SK-N-SH (cell line): Measurements from ENCODE around the gene AP3S2. TPM values are rescaled to one million over a fixed set of nuclear protein-coding genes. Genes with fewer than 3 reads are reported as not detected.

ENCODE experiments used
- CTCF ChIA-PET: fragments of 300-600, 350-600 bp; formaldehyde crosslinking; extraction: SDS; loops from one replicate; lab custom pipeline; 2021; lab: Yijun Ruan, JAX
- POLR2A ChIA-PET: fragments of 350-600 bp; sonication (Branson Sonifier 250); formaldehyde crosslinking; extraction: SDS; loops from one replicate; lab custom pipeline; 2020; ENCODE audit warnings: antibody characterized with exemption, inconsistent platforms; lab: Yijun Ruan, JAX
- DNase-seq: peaks from one replicate; pipeline ENCODE4 v3.0.0; 2012
- H2AFZ ChIP-seq: fragments of 200-600 bp; sonication (generic); 2 replicates; pipeline ENCODE4 v1.8.1; 2016; ENCODE audit warnings: antibody characterized with exemption, mild to moderate bottlenecking, low read depth
- H3F3A ChIP-seq: fragments of 200-600 bp; sonication (generic); replicated peaks from 2 replicates; pipeline ENCODE3; 2016; ENCODE audit warnings: antibody characterized with exemption, mild to moderate bottlenecking; ENCODE audit not compliant: insufficient read depth
- H3K27ac ChIP-seq, 2 experiments: fragments of 200-500 bp in 1 of 2; fragments of 200-600 bp in 1 of 2; sonication (Bioruptor generic) in 1 of 2; sonication (generic), shearing (Covaris generic) in 1 of 2; 2 replicates each; pipeline versions ENCODE4 v1.5.1 to v1.6.1; 2014 to 2016; ENCODE audit warnings: low read depth in 2 of 2, inconsistent platforms in 1 of 2, low read length in 1 of 2, mild to moderate bottlenecking in 1 of 2, mixed read lengths in 1 of 2
- H3K27me3 ChIP-seq: fragments of 200-600 bp; sonication (generic), shearing (Covaris generic); 2 replicates; pipeline ENCODE4 v1.6.1; 2016; ENCODE audit warnings: mixed run types; ENCODE audit not compliant: insufficient read depth
- H3K36me3 ChIP-seq, 2 experiments: fragments of 200-500 bp in 1 of 2; fragments of 200-600 bp in 1 of 2; sonication (Bioruptor generic) in 1 of 2; sonication (generic) in 1 of 2; replicated peaks in 1 of 2; 2 replicates each; pipeline versions ENCODE3 to v1.5.1; 2014 to 2016; ENCODE audit warnings: low read length in 1 of 2, mild to moderate bottlenecking in 1 of 2; ENCODE audit not compliant: insufficient read depth in 2 of 2, control insufficient read depth in 1 of 2
- H3K4me1 ChIP-seq, 2 experiments: fragments of 200-500 bp in 1 of 2; fragments of 200-600 bp in 1 of 2; sonication (Bioruptor generic) in 1 of 2; sonication (generic), shearing (Covaris generic) in 1 of 2; 2 replicates each; pipeline versions ENCODE4 v1.5.1 to v1.6.1; 2014 to 2016; ENCODE audit warnings: low read depth in 1 of 2, low read length in 1 of 2, mixed run types in 1 of 2; ENCODE audit not compliant: insufficient read depth in 2 of 2, control insufficient read depth in 1 of 2
- H3K4me2 ChIP-seq: fragments of 200-600 bp; sonication (generic), shearing (Covaris generic); 2 replicates; pipeline ENCODE4 v1.6.1; 2017; ENCODE audit warnings: mixed run types
- H3K4me3 ChIP-seq, 2 experiments: fragments of 200-500 bp in 1 of 2; fragments of 200-600 bp in 1 of 2; sonication (Bioruptor generic) in 1 of 2; sonication (generic), shearing (Covaris generic) in 1 of 2; 2 replicates each; pipeline versions ENCODE4 v1.5.1 to v1.8.1; 2014 to 2016; ENCODE audit warnings: low read depth in 2 of 2, inconsistent platforms in 1 of 2, low read length in 1 of 2, mild to moderate bottlenecking in 1 of 2, mixed read lengths in 1 of 2, moderate library complexity in 1 of 2
- H3K79me2 ChIP-seq: fragments of 200-600 bp; sonication (generic); 2 replicates; pipeline ENCODE4 v1.8.1; 2017; ENCODE audit warnings: mild to moderate bottlenecking; ENCODE audit not compliant: insufficient read depth
- H3K9ac ChIP-seq: fragments of 200-600 bp; sonication (generic); 2 replicates; pipeline ENCODE4 v1.6.1; 2017; ENCODE audit warnings: mixed run types
- H3K9me2 ChIP-seq: fragments of 200-600 bp; sonication (generic); 2 replicates; pipeline ENCODE4 v1.6.1; 2017; ENCODE audit warnings: mixed run types
- H3K9me3 ChIP-seq: fragments of 200-600 bp; sonication (generic); 2 replicates; pipeline ENCODE4 v1.6.1; 2017; ENCODE audit warnings: mixed run types, mild to moderate bottlenecking, moderate library complexity
- H4K20me1 ChIP-seq: fragments of 200-600 bp; sonication (generic); 2 replicates; pipeline ENCODE4 v1.6.1; 2017; ENCODE audit warnings: mild to moderate bottlenecking, mixed run types; ENCODE audit not compliant: insufficient read depth
- CTCF ChIP-seq: fragments of 200-600 bp; sonication (generic); IDR thresholded peaks from 2 replicates; pipeline ENCODE4 v1.6.1; 2017; ENCODE audit warnings: antibody characterized with exemption, mild to moderate bottlenecking, moderate library complexity
- EP300 ChIP-seq, 2 experiments: IDR thresholded peaks; 2 replicates each; pipeline versions ENCODE4 v1.4.0 to v1.6.1; 2012; ENCODE audit warnings: borderline replicate concordance in 1 of 2, low read depth in 1 of 2, low read length in 1 of 2
- EZH2phosphoT487 ChIP-seq: fragments of 200-600 bp; sonication (generic); IDR thresholded peaks from 2 replicates; pipeline ENCODE4 v1.6.1; 2017; ENCODE audit warnings: low read depth, mixed run types, mild to moderate bottlenecking, antibody characterized with exemption, moderate library complexity, borderline replicate concordance
- FOSL2 ChIP-seq: IDR thresholded peaks from 2 replicates; pipeline ENCODE4 v1.4.0; 2012; ENCODE audit warnings: low read depth, mild to moderate bottlenecking, moderate library complexity, borderline replicate concordance
- FOXM1 ChIP-seq: IDR thresholded peaks from 2 replicates; pipeline ENCODE4 v1.4.0; 2012; ENCODE audit warnings: low read depth, mild to moderate bottlenecking
- MEF2A ChIP-seq: IDR thresholded peaks from 2 replicates; pipeline ENCODE4 v1.4.0; 2012; ENCODE audit warnings: low read depth, borderline replicate concordance
- NFIC ChIP-seq: IDR thresholded peaks from 2 replicates; pipeline ENCODE4 v1.4.0; 2012; ENCODE audit warnings: borderline replicate concordance
- NRF1 ChIP-seq: IDR thresholded peaks from 2 replicates; pipeline ENCODE4 v1.6.1; 2012; ENCODE audit warnings: low read depth, mild to moderate bottlenecking, low read length
- PBX3 ChIP-seq: IDR thresholded peaks from 2 replicates; pipeline ENCODE4; 2012
- POLR2AphosphoS5 ChIP-seq: IDR thresholded peaks from 2 replicates; pipeline ENCODE4 v1.6.1; 2012; ENCODE audit warnings: low read depth, low read length
- RAD21 ChIP-seq: IDR thresholded peaks from 2 replicates; pipeline ENCODE4 v1.6.1; 2012; ENCODE audit warnings: mild to moderate bottlenecking, low read length
- RFX5 ChIP-seq: IDR thresholded peaks from 2 replicates; pipeline ENCODE4 v1.6.1; 2012; ENCODE audit warnings: mild to moderate bottlenecking, improper control_type of control experiment, low read length
- RXRA ChIP-seq: IDR thresholded peaks from 2 replicates; pipeline ENCODE4 v1.4.0; 2012; ENCODE audit warnings: low read depth, mild to moderate bottlenecking, borderline replicate concordance
- SIN3A ChIP-seq: IDR thresholded peaks from 2 replicates; pipeline ENCODE4 v1.6.1; 2012; ENCODE audit warnings: low read depth, mild to moderate bottlenecking, low read length, moderate library complexity, borderline replicate concordance
- SMC3 ChIP-seq: IDR thresholded peaks from 2 replicates; pipeline ENCODE4 v1.6.1; 2012; ENCODE audit warnings: low read depth, low read length, improper control_type of control experiment
- TCF12 ChIP-seq: IDR thresholded peaks from 2 replicates; pipeline ENCODE4 v1.4.0; 2012
- USF2 ChIP-seq: fragments of 150-350 bp; IDR thresholded peaks from 2 replicates; pipeline ENCODE4 v1.6.1; 2017; ENCODE audit warnings: antibody characterized with exemption, low read length, low read depth, borderline replicate concordance
- ZBTB33 ChIP-seq: IDR thresholded peaks from 2 replicates; pipeline ENCODE4 v1.4.0; 2012; ENCODE audit warnings: low read depth, borderline replicate concordance
- WGBS: methylation state at CpG from one replicate; pipeline ENCODE4 v1.1.6; 2017; ENCODE audit warnings: low lambda C conversion rate; 5-methylcytosine and 5-hydroxymethylcytosine counted together
- polyA plus RNA-seq, 3 experiments: library from polyadenylated mRNA; depleted of rRNA; stranded (reverse); fragments of >200 nt; gene quantifications; 2 replicates each; pipeline ENCODE4 v1.2.3, GENCODE V29; 2012

AP3S2 gene
- polyA plus RNA-seq, 1 of the 3 experiments (the other 2 are of a cell fraction), result 11.9 TPM

GRCh38 chr15:89877083-89877425 lies 16.7 kb downstream of the AP3S2 start:
- 91% methylated on average over 2 of the region's 2 CpGs for WGBS
- peaks cover 6% of the 10 kb centered on the region for H3F3A ChIP-seq
- H4K20me1 ChIP-seq, result no peaks in the 10 kb centered on the region
- H3K27me3 ChIP-seq, result no peaks in the 10 kb centered on the region
- peaks cover 25 to 43% of the 10 kb centered on the region in 2 experiments for H3K36me3 ChIP-seq
- H3K79me2 ChIP-seq, result no peaks in the 10 kb centered on the region
- no peak for DNase-seq
- no peaks in the 10 kb centered on the region for H3K9me2 ChIP-seq
- no peak overlapping the region for H3K9ac ChIP-seq
- no peaks in the 10 kb centered on the region for H3K4me1 ChIP-seq
- ChIA-PET POLR2A (no interaction called here), CTCF (interaction anchor here (1.1 to 8.2 kb wide), 7 partner anchors 11 to 137 kb away, joined by 3 to 153 read pairs (median 15); partner anchors contain the start of gene MESP1)
- no peak overlapping the region for H3K4me3 ChIP-seq
- no peaks in the 10 kb centered on the region for H3K9me3 ChIP-seq
- H2AFZ ChIP-seq, result no peak overlapping the region
- no peak overlapping the region for H3K27ac ChIP-seq
- H3K4me2 ChIP-seq, result no peak overlapping the region
- TF ChIP-seq SIN3A, result no peak
- TF ChIP-seq USF2, result no peak
- TF ChIP-seq SMC3, result no peak
- no peak for TF ChIP-seq NFIC
- TF ChIP-seq FOSL2, result no peak
- TF ChIP-seq FOXM1, result no peak
- TF ChIP-seq PBX3, result no peak
- TF ChIP-seq ZBTB33, result no peak
- no peak for TF ChIP-seq CTCF
- TF ChIP-seq RFX5, result no peak
- no peak for TF ChIP-seq RXRA
- no peak for TF ChIP-seq POLR2AphosphoS5
- TF ChIP-seq EP300 (IDR thresholded peaks at IDR 0.05; ENCODE audit: borderline replicate concordance in 1 of 2, low read depth in 1 of 2, low read length in 1 of 2), result no peak
- no peak for TF ChIP-seq RAD21
- no peak for TF ChIP-seq EZH2phosphoT487
- no peak for TF ChIP-seq MEF2A
- TF ChIP-seq TCF12, result no peak
- no peak for TF ChIP-seq NRF1
